ENCODE data around the gene CRBN. TPM values are rescaled to one million over a fixed set of nuclear protein-coding genes. Genes with fewer than 3 reads are reported as not detected.

The CRBN gene
- total and polyA plus RNA-seq, 2 experiments from 2014 or later: 44.5 to 47.3 TPM

- no peaks in the 10 kb centered on the region for H3K9me3 ChIP-seq (ENCODE audit: low read depth)
- H3K4me1 ChIP-seq (ENCODE audit: low read depth): no peaks in the 10 kb centered on the region
- no peak for DNase-seq (ENCODE audit: low read depth in 1 of 2, low spot score in 1 of 2)
- TF ChIP-seq CTCF (IDR thresholded peaks at IDR 0.05; ENCODE audit: low read depth, low read length): no peak
- H3K27me3 ChIP-seq: no peaks in the 10 kb centered on the region
- no peak overlapping the region for H3K27ac ChIP-seq
- no peak overlapping the region for H3K4me3 ChIP-seq
- peaks cover 40% of the 10 kb centered on the region for H3K36me3 ChIP-seq
Observed at GRCh38 chr3:3137526-3137925, 42.0 kb downstream of the CRBN start.

- Histone ChIP-seq H3K4me3 (no peak overlapping the region), H3K27me3 (no peaks in the 10 kb centered on the region), H3K36me3 (peaks cover 23% of the 10 kb centered on the region), H3K4me1 (ENCODE audit: low read depth) (no peaks in the 10 kb centered on the region), H3K27ac (no peak overlapping the region), H3K9me3 (ENCODE audit: low read depth) (no peaks in the 10 kb centered on the region)
- DNase-seq (ENCODE audit: low read depth in 1 of 2, low spot score in 1 of 2): no peak
- TF ChIP-seq CTCF (IDR thresholded peaks at IDR 0.05; ENCODE audit: low read depth, low read length): no peak
Observed at GRCh38 chr3:3134750-3135448, 44.6 kb downstream of the CRBN start.

GRCh38 chr3:3133500-3133899, 46.0 kb downstream of the CRBN start:
- Histone ChIP-seq H3K4me3 (no peak overlapping the region), H3K27ac (no peak overlapping the region), H3K4me1 (ENCODE audit: low read depth) (no peaks in the 10 kb centered on the region), H3K27me3 (no peaks in the 10 kb centered on the region), H3K9me3 (ENCODE audit: low read depth) (no peaks in the 10 kb centered on the region), H3K36me3 (peaks cover 27% of the 10 kb centered on the region)
- TF ChIP-seq CTCF (IDR thresholded peaks at IDR 0.05; ENCODE audit: low read depth, low read length): no peak
- DNase-seq (ENCODE audit: low read depth in 1 of 2, low spot score in 1 of 2): no peak

- H3K27ac ChIP-seq: no peak overlapping the region
- no peaks in the 10 kb centered on the region for H3K9me3 ChIP-seq (ENCODE audit: low read depth)
- peaks cover 18% of the 10 kb centered on the region for H3K36me3 ChIP-seq
- TF ChIP-seq CTCF (IDR thresholded peaks at IDR 0.05; ENCODE audit: low read depth, low read length): no peak
- H3K4me1 ChIP-seq (ENCODE audit: low read depth): peaks cover 4% of the 10 kb centered on the region
- no peak for DNase-seq (ENCODE audit: low read depth in 1 of 2, low spot score in 1 of 2)
- H3K4me3 ChIP-seq: no peak overlapping the region
- H3K27me3 ChIP-seq: no peaks in the 10 kb centered on the region
Observed at GRCh38 chr3:3129579-3129978, 49.9 kb downstream of the CRBN start.

GRCh38 chr3:3127432-3128010, 52.0 kb downstream of the CRBN start:
- Histone ChIP-seq H3K36me3 (peaks cover 18% of the 10 kb centered on the region), H3K9me3 (ENCODE audit: low read depth) (no peaks in the 10 kb centered on the region), H3K4me3 (peak overlapping the region; percentile 88), H3K27me3 (no peaks in the 10 kb centered on the region), H3K4me1 (ENCODE audit: low read depth) (peaks cover 4% of the 10 kb centered on the region), H3K27ac (peak overlapping the region; percentile 84)
- TF ChIP-seq CTCF (IDR thresholded peaks at IDR 0.05; ENCODE audit: low read depth, low read length): no peak
- DNase-seq (ENCODE audit: low read depth in 1 of 2, low spot score in 1 of 2): peak in 1 of 2 donors; percentile 13
